Measurements from ENCODE around the gene PLCB3.

- TF ChIP-seq EZH2phosphoT487 (IDR thresholded peaks at IDR 0.05; ENCODE audit: low read depth) (no peak), CTCF (IDR thresholded peaks at IDR 0.05; ENCODE audit: low read depth, low read length) (no peak)
Measured at GRCh38 chr11:64298966-64299846, 47.9 kb downstream of the PLCB3 start.

All from OCI-LY3 (cell line).